ENCODE results near the gene SLC7A8. TPM values are rescaled to one million over a fixed set of nuclear protein-coding genes. Genes with fewer than 3 reads are reported as not detected.

Gene SLC7A8
- total RNA-seq, 2 experiments from 2014 or later, result 4.0 to 11.4 TPM

DNA sequence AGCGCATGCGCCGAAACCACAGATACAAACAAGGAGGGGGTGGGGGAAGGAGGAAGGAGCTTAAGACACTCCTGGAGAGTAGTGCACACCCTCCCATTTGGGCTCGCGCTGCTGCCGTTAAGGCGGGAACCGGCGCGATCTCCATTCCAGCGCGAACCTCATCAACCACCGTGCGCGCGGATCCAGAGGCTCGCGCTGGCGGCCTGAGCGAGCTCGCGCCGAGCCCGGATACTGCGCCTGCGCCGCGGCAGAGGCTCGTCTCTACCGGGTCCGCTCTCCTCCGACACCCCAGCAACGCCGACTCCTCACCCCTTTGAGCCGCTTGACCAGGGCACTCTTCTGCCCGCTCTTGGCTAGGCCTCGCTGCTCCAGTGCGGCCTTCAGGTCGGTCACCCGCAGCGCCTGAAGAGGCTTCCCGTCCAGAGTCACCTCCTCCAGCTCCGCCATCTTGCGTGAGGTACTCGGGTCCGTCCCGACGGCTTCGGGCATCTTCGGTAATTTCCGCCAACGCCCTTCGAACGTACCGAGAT lies 88.7 kb downstream of the SLC7A8 start, which contains the start of gene ACIN1:
ACIN1 (minus strand) TSS at position 471 of the 530 bp plus-strand sequence; CDS start at position 447, 24 bp downstream.
- no TSS peak for BruUV-seq (replicated peaks)
- POLR2A ChIA-PET, result interaction anchor here (0.5 to 1.7 kb wide), 22 partner anchors 11 to 1164 kb away, joined by 3 to 13 read pairs (median 5); partner anchors contain the start of genes HAUS4, PABPN1 and PPP1R3E
- peaks cover 65% of the 10 kb centered on the region for H3K36me3 ChIP-seq (ENCODE audit: insufficient read depth, low read length)
- peak within 1 kb of the TSS; percentile 59; the same call in 1 of the 2 replicates for H2AFZ ChIP-seq (ENCODE audit: low read length)
- H3K79me2 ChIP-seq (ENCODE audit: insufficient read depth, low read depth, low read length), result peaks cover 56% of the 10 kb centered on the region
- peak within 1 kb of the TSS; percentile 94 for H3K4me2 ChIP-seq (ENCODE audit: low read length)
- H4K20me1 ChIP-seq (ENCODE audit: insufficient read depth, low read length), result peaks cover 21% of the 10 kb centered on the region
- peak within 1 kb of the TSS; percentile 92 for H3K4me3 ChIP-seq (ENCODE audit: low read depth, low read length, poor library complexity, severe bottlenecking)
- peak; percentile 94 for DNase-seq (ENCODE audit: low spot score)
- CTCF ChIA-PET (ENCODE audit: unreplicated experiment), result interaction anchor here (0.8 to 2.3 kb wide), 9 partner anchors 16 to 226 kb away, joined by 3 to 12 read pairs (median 3); partner anchors contain the start of gene PABPN1
- H3K4me1 ChIP-seq (ENCODE audit: insufficient read depth, low read length, poor library complexity, severe bottlenecking), result peaks cover 23% of the 10 kb centered on the region
- H3K9me2 ChIP-seq (ENCODE audit: insufficient read depth, low read length), result no peaks in the 10 kb centered on the region
- no peaks in the 10 kb centered on the region for H3K9me3 ChIP-seq (ENCODE audit: low read length)
- intact Hi-C loops (cut with micrococcal nuclease; ENCODE audit: unreplicated experiment), result loop anchor here (2.0 kb wide), 1 partner anchor 24 kb away; no protein-coding TSS in a partner anchor
- H3K27ac ChIP-seq (ENCODE audit: low read depth, low read length, poor library complexity, severe bottlenecking), result peak within 1 kb of the TSS; percentile 81
- TF ChIP-seq EZH2phosphoT487 (IDR thresholded peaks at IDR 0.05; ENCODE audit: borderline replicate concordance, low read depth, low read length), result no peak
- TF ChIP-seq, protein P1, sequence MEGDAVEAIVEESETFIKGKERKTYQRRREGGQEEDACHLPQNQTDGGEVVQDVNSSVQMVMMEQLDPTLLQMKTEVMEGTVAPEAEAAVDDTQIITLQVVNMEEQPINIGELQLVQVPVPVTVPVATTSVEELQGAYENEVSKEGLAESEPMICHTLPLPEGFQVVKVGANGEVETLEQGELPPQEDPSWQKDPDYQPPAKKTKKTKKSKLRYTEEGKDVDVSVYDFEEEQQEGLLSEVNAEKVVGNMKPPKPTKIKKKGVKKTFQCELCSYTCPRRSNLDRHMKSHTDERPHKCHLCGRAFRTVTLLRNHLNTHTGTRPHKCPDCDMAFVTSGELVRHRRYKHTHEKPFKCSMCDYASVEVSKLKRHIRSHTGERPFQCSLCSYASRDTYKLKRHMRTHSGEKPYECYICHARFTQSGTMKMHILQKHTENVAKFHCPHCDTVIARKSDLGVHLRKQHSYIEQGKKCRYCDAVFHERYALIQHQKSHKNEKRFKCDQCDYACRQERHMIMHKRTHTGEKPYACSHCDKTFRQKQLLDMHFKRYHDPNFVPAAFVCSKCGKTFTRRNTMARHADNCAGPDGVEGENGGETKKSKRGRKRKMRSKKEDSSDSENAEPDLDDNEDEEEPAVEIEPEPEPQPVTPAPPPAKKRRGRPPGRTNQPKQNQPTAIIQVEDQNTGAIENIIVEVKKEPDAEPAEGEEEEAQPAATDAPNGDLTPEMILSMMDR (conservative IDR thresholded peaks at IDR 0.05; ENCODE audit: low read length), result peak; percentile 2; the same call in 1 of the 2 replicates

DNA sequence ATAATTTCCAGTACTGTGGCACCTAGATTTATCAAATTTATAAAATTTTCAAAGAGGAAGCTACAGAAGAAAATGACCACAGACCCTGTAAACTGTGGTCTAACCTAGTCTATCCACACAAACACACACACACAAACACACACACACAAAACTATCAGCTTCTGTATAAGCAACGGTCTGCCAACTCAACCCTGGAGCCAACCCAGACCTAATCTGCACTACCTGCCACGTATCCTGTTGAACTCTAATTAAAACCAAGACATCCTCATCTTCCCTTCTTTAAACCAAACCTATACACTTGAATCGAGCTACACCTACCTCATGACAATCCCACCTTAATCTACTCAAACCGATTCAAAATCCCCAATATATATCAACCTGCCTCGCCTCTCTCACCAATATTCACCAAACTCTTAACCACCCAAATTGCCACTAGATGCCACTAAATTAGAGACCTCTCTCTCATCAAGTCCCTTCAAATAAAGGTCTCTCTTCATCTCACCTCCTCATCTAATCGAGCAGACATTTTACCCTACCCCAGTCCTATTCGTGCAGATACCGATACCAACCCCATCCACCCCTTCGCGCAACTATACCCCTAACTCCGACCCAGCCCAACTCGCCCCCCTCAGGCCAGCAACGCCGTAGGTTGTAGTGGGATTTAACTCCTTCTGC lies 89.3 kb downstream of the SLC7A8 start:
- intact Hi-C loops (cut with micrococcal nuclease; ENCODE audit: unreplicated experiment), result loop anchor here (2.0 kb wide), 1 partner anchor 23 kb away; no protein-coding TSS in a partner anchor
- TF ChIP-seq, protein P1 (conservative IDR thresholded peaks at IDR 0.05; ENCODE audit: low read length), result peak; percentile 71
- TF ChIP-seq EZH2phosphoT487 (IDR thresholded peaks at IDR 0.05; ENCODE audit: borderline replicate concordance, low read depth, low read length), result no peak
- Histone ChIP-seq H2AFZ (ENCODE audit: low read length) (peak overlapping the region; percentile 59; the same call in 1 of the 2 replicates), H3K9me3 (ENCODE audit: low read length) (no peaks in the 10 kb centered on the region), H3K36me3 (ENCODE audit: insufficient read depth, low read length) (peaks cover 69% of the 10 kb centered on the region), H3K27ac (ENCODE audit: low read depth, low read length, poor library complexity, severe bottlenecking) (peak overlapping the region; percentile 81), H3K4me2 (ENCODE audit: low read length) (peak overlapping the region; percentile 94), H4K20me1 (ENCODE audit: insufficient read depth, low read length) (peaks cover 21% of the 10 kb centered on the region), H3K4me1 (ENCODE audit: insufficient read depth, low read length, poor library complexity, severe bottlenecking) (peaks cover 23% of the 10 kb centered on the region), H3K9me2 (ENCODE audit: insufficient read depth, low read length) (no peaks in the 10 kb centered on the region), H3K79me2 (ENCODE audit: insufficient read depth, low read depth, low read length) (peaks cover 56% of the 10 kb centered on the region), H3K4me3 (ENCODE audit: low read depth, low read length, poor library complexity, severe bottlenecking) (peak overlapping the region; percentile 92)
- DNase-seq (ENCODE audit: low spot score), result peak; percentile 15
- ChIA-PET CTCF (ENCODE audit: unreplicated experiment) (interaction anchor here (0.8 to 2.3 kb wide), 8 partner anchors 15 to 227 kb away, joined by 3 to 12 read pairs (median 4); partner anchors contain the start of gene PABPN1), POLR2A (interaction anchor here (0.6 to 1.7 kb wide), 17 partner anchors 11 to 1164 kb away, joined by 3 to 13 read pairs (median 5); partner anchors contain the start of genes HAUS4, PABPN1 and PPP1R3E)
- BruUV-seq (replicated peaks), result TSS peak; percentile 54
